Neural cell (in vitro differentiated cells): ENCODE measurements around the gene PAAF1. TPM values are rescaled to one million over a fixed set of nuclear protein-coding genes. Genes with fewer than 3 reads are reported as not detected.

Source experiments
- H2AFZ ChIP-seq: fragments of 200-600, 300-800 bp; sonication (generic), shearing (Covaris generic); 2 replicates; pipeline ENCODE4 v1.6.0; 2014; ENCODE audit warnings: low read depth, mild to moderate bottlenecking, antibody characterized with exemption, low read length, moderate library complexity
- H3F3A ChIP-seq: fragments of 200-600 bp; shearing (Covaris generic); 2 replicates; pipeline ENCODE4 v1.6.1; 2016; ENCODE audit warnings: mild to moderate bottlenecking, moderate library complexity, mixed read lengths, antibody characterized with exemption, low read length; ENCODE audit not compliant: insufficient read depth, poor library complexity, severe bottlenecking
- H3K27ac ChIP-seq: fragments of 200-600, 300-800 bp; sonication (generic), shearing (Covaris generic); 2 replicates; pipeline ENCODE4 v1.5.1; 2014; ENCODE audit warnings: mild to moderate bottlenecking, low read length, moderate library complexity
- H3K27me3 ChIP-seq: fragments of 300-800, 200-600 bp; sonication (generic), shearing (Covaris generic); 2 replicates; pipeline ENCODE4 v1.6.0; 2014; ENCODE audit warnings: mild to moderate bottlenecking, low read depth, low read length, moderate library complexity; ENCODE audit not compliant: insufficient read depth
- H3K36me3 ChIP-seq: fragments of 300-800, 200-600 bp; sonication (generic), shearing (Covaris generic); 2 replicates; pipeline ENCODE4 v1.5.1; 2014; ENCODE audit warnings: mild to moderate bottlenecking, antibody characterized with exemption, low read length, moderate library complexity; ENCODE audit not compliant: insufficient read depth
- H3K4me2 ChIP-seq: fragments of 300-800, 200-600 bp; sonication (generic), shearing (Covaris generic); 2 replicates; pipeline ENCODE4 v1.6.0; 2014; ENCODE audit warnings: mild to moderate bottlenecking, low read length
- H3K4me3 ChIP-seq: fragments of 300-800, 200-600 bp; sonication (generic), shearing (Covaris generic); 2 replicates; pipeline ENCODE4 v1.5.1; 2014; ENCODE audit warnings: mild to moderate bottlenecking, low read length, moderate library complexity
- H3K79me2 ChIP-seq: fragments of 200-600 bp; shearing (Covaris generic); replicated peaks from 2 replicates; pipeline ENCODE4 v1.6.0; 2014; ENCODE audit warnings: mild to moderate bottlenecking, low read length, moderate library complexity; ENCODE audit not compliant: insufficient read depth
- H3K9ac ChIP-seq: fragments of 300-800, 200-600 bp; sonication (generic), shearing (Covaris generic); 2 replicates; pipeline ENCODE4 v1.6.1; 2016; ENCODE audit warnings: mild to moderate bottlenecking, low read length, mixed read lengths
- H3K9me2 ChIP-seq: fragments of 200-600 bp; shearing (Covaris generic); 2 replicates; pipeline ENCODE4 v1.6.1; 2016; ENCODE audit warnings: mild to moderate bottlenecking, low read length, mixed read lengths; ENCODE audit not compliant: insufficient read depth
- H3K9me3 ChIP-seq: fragments of 200-600, 300-800 bp; sonication (generic), shearing (Covaris generic); 2 replicates; pipeline ENCODE4 v1.6.1; 2016; ENCODE audit warnings: mild to moderate bottlenecking, mixed run types, low read length, moderate library complexity, mixed read lengths
- H4K20me1 ChIP-seq: fragments of 200-600 bp; shearing (Covaris generic); 2 replicates; pipeline ENCODE4 v1.6.1; 2016; ENCODE audit warnings: mild to moderate bottlenecking, mixed run types; ENCODE audit not compliant: insufficient read depth
- EP300 ChIP-seq: fragments of 450-650 bp; conservative IDR thresholded peaks from 2 replicates; pipeline ENCODE4 v1.6.1; 2014; ENCODE audit warnings: antibody characterized with exemption, mild to moderate bottlenecking, moderate library complexity; ENCODE audit not compliant: poor library complexity, severe bottlenecking
- EZH2 ChIP-seq: fragments of 200-600, 300-800 bp; shearing (Covaris generic), sonication (generic); IDR thresholded peaks from 2 replicates; pipeline ENCODE4 v1.6.1; 2014; ENCODE audit warnings: antibody characterized with exemption, low read length, borderline replicate concordance, mild to moderate bottlenecking; ENCODE audit not compliant: insufficient read depth, poor library complexity, severe bottlenecking
- MXI1 ChIP-seq: fragments of 450-650 bp; conservative IDR thresholded peaks from 2 replicates; pipeline ENCODE4 v1.6.1; 2014; ENCODE audit warnings: antibody characterized with exemption, mild to moderate bottlenecking; ENCODE audit not compliant: poor library complexity, severe bottlenecking
- POLR2AphosphoS5 ChIP-seq: IDR thresholded peaks from 2 replicates; pipeline ENCODE4 v1.6.1; 2012
- RAD21 ChIP-seq: fragments of 450-650 bp; conservative IDR thresholded peaks from 2 replicates; pipeline ENCODE4 v1.6.1; 2014; ENCODE audit warnings: antibody characterized with exemption, mild to moderate bottlenecking, moderate library complexity
- SMC3 ChIP-seq: fragments of 450-650 bp; conservative IDR thresholded peaks from 2 replicates; pipeline ENCODE4 v1.6.1; 2014; ENCODE audit warnings: antibody characterized with exemption, mild to moderate bottlenecking, moderate library complexity; ENCODE audit not compliant: poor library complexity
- TAF1 ChIP-seq: IDR thresholded peaks from 2 replicates; pipeline ENCODE4 v1.6.1; 2012; ENCODE audit warnings: low read depth
- polyA plus RNA-seq: library from polyadenylated mRNA; depleted of rRNA; stranded (reverse); fragments of >200 nt; gene quantifications from 2 replicates; pipeline ENCODE4 v1.2.3, GENCODE V29; 2014
- TF ChIP-seq, protein P1 (sequence below): IDR thresholded peaks from 2 replicates; pipeline ENCODE4 v1.6.1; 2012; ENCODE audit warnings: borderline replicate concordance
- TF ChIP-seq, protein P2 (sequence below): fragments of 450-650 bp; IDR thresholded peaks from 2 replicates; pipeline ENCODE4 v1.5.1; 2014; ENCODE audit warnings: antibody characterized with exemption, mild to moderate bottlenecking, moderate library complexity; ENCODE audit not compliant: poor library complexity, severe bottlenecking

The PAAF1 gene
- polyA plus RNA-seq, 1 donor from 2014 or later: 80.3 TPM

DNA sequence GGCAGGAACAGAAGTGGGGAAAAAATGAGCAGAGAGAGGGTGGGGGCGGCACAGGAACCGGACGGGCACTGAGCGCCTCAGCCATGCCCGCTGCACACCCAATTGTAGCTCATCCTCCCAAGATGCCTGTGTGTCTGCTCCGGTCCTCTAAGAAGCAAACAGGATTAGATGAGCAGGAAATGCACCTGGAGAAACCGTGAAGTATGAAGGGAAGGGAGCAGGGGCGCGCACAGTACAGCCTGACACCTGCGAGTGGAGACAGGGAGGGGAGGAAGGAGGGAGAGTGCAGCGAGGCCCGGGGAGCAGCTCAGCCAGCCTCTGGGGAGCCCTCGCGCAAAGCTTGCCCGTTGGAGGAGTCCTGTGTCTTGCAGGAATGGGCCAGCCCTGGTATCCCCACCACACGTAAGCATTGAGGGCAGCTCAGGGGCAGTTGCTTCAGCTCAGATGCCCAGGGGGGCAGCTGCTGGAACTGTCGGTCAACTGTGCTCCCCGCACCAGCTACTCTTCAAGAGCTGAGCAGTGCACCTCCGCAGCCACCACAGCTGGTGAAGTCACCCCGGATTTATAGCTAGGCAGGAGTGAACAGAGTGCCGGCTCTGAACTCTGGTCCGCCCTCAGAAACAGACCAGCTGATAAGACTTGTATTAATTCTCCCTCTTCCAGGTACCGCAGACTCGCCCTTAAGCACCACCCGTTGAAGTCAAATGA is 81.0 kb downstream of the PAAF1 start:
- H3K27ac ChIP-seq: no peak overlapping the region
- no peaks in the 10 kb centered on the region for H3K36me3 ChIP-seq
- no peaks in the 10 kb centered on the region for H3K27me3 ChIP-seq
- H3K9ac ChIP-seq: no peak overlapping the region
- H3K9me2 ChIP-seq: no peaks in the 10 kb centered on the region
- TF ChIP-seq EZH2: no peak
- H3K4me3 ChIP-seq: no peak overlapping the region
- H3F3A ChIP-seq: no peaks in the 10 kb centered on the region
- H3K4me2 ChIP-seq: no peak overlapping the region
- H3K9me3 ChIP-seq: no peaks in the 10 kb centered on the region
- H3K79me2 ChIP-seq: no peaks in the 10 kb centered on the region
- H2AFZ ChIP-seq: no peak overlapping the region
- no peaks in the 10 kb centered on the region for H4K20me1 ChIP-seq

DNA sequence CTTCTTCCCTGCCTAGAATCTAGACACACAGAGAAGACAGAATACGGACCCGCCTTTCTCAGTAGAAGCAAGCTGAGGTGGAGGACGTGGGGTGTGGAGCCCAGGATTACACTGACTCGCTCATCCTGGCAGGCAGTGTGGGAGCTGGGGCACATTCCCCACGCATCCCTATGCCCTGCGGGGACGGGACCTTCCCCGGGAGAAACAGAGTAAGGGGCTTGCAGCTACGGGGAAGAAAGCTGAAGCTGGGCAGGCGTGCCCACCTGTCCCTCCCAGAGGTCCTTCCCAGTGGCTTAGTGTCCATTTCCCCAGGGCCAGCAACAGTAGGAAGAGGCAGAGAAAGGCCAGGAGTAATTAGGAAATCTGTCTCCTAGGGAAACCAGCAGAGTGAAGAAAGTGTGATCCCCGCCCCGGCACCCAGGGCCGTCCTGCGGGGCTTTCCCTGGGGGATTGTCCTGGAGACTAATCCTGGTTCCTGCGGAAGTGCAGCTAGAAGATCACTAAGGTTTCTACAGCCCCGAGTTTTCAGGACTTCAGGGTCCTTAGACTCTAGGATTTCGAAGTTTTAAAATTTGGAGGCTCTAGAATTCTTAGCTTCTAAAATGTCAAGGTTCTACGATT is 81.8 kb downstream of the PAAF1 start:
- no peak overlapping the region for H3K4me3 ChIP-seq
- H3K4me2 ChIP-seq: no peak overlapping the region
- H3K9me2 ChIP-seq: no peaks in the 10 kb centered on the region
- TF ChIP-seq, protein P1, sequence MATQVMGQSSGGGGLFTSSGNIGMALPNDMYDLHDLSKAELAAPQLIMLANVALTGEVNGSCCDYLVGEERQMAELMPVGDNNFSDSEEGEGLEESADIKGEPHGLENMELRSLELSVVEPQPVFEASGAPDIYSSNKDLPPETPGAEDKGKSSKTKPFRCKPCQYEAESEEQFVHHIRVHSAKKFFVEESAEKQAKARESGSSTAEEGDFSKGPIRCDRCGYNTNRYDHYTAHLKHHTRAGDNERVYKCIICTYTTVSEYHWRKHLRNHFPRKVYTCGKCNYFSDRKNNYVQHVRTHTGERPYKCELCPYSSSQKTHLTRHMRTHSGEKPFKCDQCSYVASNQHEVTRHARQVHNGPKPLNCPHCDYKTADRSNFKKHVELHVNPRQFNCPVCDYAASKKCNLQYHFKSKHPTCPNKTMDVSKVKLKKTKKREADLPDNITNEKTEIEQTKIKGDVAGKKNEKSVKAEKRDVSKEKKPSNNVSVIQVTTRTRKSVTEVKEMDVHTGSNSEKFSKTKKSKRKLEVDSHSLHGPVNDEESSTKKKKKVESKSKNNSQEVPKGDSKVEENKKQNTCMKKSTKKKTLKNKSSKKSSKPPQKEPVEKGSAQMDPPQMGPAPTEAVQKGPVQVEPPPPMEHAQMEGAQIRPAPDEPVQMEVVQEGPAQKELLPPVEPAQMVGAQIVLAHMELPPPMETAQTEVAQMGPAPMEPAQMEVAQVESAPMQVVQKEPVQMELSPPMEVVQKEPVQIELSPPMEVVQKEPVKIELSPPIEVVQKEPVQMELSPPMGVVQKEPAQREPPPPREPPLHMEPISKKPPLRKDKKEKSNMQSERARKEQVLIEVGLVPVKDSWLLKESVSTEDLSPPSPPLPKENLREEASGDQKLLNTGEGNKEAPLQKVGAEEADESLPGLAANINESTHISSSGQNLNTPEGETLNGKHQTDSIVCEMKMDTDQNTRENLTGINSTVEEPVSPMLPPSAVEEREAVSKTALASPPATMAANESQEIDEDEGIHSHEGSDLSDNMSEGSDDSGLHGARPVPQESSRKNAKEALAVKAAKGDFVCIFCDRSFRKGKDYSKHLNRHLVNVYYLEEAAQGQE: no peak
- no peak for TF ChIP-seq SMC3
- no peak for TF ChIP-seq EZH2
- TF ChIP-seq, protein P2, sequence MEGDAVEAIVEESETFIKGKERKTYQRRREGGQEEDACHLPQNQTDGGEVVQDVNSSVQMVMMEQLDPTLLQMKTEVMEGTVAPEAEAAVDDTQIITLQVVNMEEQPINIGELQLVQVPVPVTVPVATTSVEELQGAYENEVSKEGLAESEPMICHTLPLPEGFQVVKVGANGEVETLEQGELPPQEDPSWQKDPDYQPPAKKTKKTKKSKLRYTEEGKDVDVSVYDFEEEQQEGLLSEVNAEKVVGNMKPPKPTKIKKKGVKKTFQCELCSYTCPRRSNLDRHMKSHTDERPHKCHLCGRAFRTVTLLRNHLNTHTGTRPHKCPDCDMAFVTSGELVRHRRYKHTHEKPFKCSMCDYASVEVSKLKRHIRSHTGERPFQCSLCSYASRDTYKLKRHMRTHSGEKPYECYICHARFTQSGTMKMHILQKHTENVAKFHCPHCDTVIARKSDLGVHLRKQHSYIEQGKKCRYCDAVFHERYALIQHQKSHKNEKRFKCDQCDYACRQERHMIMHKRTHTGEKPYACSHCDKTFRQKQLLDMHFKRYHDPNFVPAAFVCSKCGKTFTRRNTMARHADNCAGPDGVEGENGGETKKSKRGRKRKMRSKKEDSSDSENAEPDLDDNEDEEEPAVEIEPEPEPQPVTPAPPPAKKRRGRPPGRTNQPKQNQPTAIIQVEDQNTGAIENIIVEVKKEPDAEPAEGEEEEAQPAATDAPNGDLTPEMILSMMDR: no peak
- no peak for TF ChIP-seq EP300
- no peaks in the 10 kb centered on the region for H3K36me3 ChIP-seq
- H3K9ac ChIP-seq: no peak overlapping the region
- H4K20me1 ChIP-seq: no peaks in the 10 kb centered on the region
- no peaks in the 10 kb centered on the region for H3K79me2 ChIP-seq
- no peaks in the 10 kb centered on the region for H3F3A ChIP-seq
- H3K27me3 ChIP-seq: no peaks in the 10 kb centered on the region
- H3K9me3 ChIP-seq: no peaks in the 10 kb centered on the region
- no peak overlapping the region for H2AFZ ChIP-seq
- H3K27ac ChIP-seq: no peak overlapping the region

DNA sequence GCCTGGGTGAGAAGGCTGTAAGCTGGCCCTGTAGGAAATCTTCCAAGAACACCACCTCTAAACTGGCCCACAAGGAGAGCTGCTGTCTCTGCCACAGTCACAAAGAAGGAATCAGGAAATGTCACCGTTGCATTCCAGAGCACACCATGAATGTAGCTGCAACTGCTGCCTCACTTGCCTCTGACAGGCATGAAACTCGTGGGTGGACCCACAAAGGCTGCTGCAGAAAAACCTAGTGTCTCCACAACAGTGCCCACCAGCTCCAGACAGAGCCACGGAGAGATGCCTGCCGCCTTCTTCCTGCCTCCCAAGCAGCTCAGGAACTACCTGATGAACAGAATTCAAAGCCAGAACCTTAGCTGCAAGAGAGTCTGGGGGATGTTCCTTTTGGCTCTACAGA is 84.5 kb downstream of the PAAF1 start:
- Histone ChIP-seq H3K4me2 (no peak overlapping the region), H4K20me1 (no peaks in the 10 kb centered on the region), H3K36me3 (no peaks in the 10 kb centered on the region), H3K27me3 (no peaks in the 10 kb centered on the region), H3K9ac (no peak overlapping the region), H3K9me2 (no peaks in the 10 kb centered on the region), H3K27ac (no peak overlapping the region), H2AFZ (no peak overlapping the region), H3K4me3 (no peak overlapping the region), H3F3A (no peaks in the 10 kb centered on the region), H3K79me2 (no peaks in the 10 kb centered on the region), H3K9me3 (no peaks in the 10 kb centered on the region)
- TF ChIP-seq EZH2: no peak
- no peak for TF ChIP-seq POLR2AphosphoS5
- TF ChIP-seq SMC3: no peak
- TF ChIP-seq TAF1: no peak
- TF ChIP-seq RAD21: no peak
- TF ChIP-seq MXI1: no peak
- TF ChIP-seq, protein P1: no peak
- TF ChIP-seq EP300: no peak
- TF ChIP-seq, protein P2: no peak
